Measurements from ENCODE around the gene RBP5.
A peak's percentile ranks its signal among the peaks of the same experiment; 100 is the strongest.

Gene RBP5

DNA sequence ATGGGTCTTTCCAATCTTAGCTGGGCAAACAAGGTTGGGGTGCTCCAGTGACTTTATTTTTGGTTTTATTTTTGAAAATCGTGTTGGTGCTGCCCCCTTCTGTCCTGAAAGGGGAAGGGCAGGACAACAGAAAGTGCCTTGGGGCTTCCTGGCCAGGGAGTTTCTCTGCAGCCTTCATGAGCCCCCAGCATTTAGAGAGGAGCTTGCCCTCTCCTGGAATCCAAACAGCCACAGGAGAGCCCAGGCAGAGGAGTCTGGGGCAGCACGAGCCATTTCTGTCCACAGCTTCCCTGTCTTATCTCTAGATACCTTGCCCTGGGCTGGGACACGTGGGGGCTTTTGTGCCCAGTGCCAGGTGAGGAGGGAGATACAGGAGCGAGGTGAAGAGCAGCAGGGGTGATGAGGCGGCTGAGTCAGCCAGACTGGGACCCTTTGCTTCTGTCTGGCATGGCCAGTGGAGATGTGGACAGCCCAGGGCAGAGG is 15.3 kb downstream of the RBP5 start:
- TF ChIP-seq, protein P1, sequence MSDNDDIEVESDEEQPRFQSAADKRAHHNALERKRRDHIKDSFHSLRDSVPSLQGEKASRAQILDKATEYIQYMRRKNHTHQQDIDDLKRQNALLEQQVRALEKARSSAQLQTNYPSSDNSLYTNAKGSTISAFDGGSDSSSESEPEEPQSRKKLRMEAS (IDR thresholded peaks at IDR 0.05; ENCODE audit: low read depth, low read length): no peak
- TF ChIP-seq MYC (IDR thresholded peaks at IDR 0.05; ENCODE audit: low read depth, low read length): no peak
- TF ChIP-seq, protein P2, sequence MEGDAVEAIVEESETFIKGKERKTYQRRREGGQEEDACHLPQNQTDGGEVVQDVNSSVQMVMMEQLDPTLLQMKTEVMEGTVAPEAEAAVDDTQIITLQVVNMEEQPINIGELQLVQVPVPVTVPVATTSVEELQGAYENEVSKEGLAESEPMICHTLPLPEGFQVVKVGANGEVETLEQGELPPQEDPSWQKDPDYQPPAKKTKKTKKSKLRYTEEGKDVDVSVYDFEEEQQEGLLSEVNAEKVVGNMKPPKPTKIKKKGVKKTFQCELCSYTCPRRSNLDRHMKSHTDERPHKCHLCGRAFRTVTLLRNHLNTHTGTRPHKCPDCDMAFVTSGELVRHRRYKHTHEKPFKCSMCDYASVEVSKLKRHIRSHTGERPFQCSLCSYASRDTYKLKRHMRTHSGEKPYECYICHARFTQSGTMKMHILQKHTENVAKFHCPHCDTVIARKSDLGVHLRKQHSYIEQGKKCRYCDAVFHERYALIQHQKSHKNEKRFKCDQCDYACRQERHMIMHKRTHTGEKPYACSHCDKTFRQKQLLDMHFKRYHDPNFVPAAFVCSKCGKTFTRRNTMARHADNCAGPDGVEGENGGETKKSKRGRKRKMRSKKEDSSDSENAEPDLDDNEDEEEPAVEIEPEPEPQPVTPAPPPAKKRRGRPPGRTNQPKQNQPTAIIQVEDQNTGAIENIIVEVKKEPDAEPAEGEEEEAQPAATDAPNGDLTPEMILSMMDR (IDR thresholded peaks at IDR 0.05; ENCODE audit: low read depth, low read length): peak; percentile 67
- peak; percentile 63 for DNase-seq (ENCODE audit: low read depth)
- H3K4me3 ChIP-seq (ENCODE audit: low read depth, low read length): no peak overlapping the region

DNA sequence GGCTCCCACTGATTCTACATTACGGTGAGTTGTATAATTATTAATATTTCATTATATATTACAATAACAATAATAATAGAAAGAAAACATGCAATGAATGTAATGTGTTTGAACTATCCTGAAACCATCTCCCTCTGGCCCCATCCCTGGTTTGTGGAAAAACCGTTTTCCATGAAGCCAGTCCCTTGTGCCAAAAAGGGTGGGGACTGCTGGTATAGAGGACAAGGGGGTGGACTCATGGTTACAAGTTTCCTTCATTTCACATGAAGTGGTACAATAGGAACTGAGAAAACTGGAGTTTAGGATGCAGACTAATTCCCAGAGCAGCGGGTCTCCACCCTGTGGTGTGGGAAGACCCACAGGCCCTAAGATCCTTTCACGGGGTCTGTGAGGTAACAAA is 16.6 kb downstream of the RBP5 start:
- DNase-seq (ENCODE audit: low read depth): no peak
- H3K4me3 ChIP-seq (ENCODE audit: low read depth, low read length): no peak overlapping the region
- TF ChIP-seq, protein P1 (IDR thresholded peaks at IDR 0.05; ENCODE audit: low read depth, low read length): no peak
- TF ChIP-seq, protein P2 (IDR thresholded peaks at IDR 0.05; ENCODE audit: low read depth, low read length): no peak
- TF ChIP-seq MYC (IDR thresholded peaks at IDR 0.05; ENCODE audit: low read depth, low read length) (no peak), POLR2A (IDR thresholded peaks at IDR 0.05; ENCODE audit: extremely low read depth, insufficient read length) (no peak)

DNA sequence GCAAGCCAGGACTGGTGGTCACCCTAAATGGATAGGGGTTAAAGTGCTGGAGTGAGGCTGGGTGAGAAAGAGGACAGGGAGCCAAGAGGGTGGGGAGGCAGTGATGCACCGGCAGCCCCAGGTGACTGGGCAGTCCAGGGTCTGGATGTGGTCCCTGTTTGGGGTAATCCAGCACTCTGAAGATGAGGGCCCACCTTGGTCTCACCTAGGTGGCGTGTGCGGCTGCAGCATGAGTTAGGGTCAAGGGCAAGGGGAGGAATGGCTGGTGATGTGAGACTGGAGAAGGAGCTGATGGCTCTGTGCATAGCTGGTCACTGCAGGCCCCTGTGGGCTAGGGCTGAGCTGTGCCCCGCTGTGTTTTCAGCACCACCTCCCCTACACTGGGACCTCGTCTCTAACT is 18.0 kb downstream of the RBP5 start:
- no peak for DNase-seq (ENCODE audit: low read depth)
- no peak overlapping the region for H3K4me3 ChIP-seq (ENCODE audit: low read depth, low read length)
- TF ChIP-seq, protein P2 (IDR thresholded peaks at IDR 0.05; ENCODE audit: low read depth, low read length): no peak
- TF ChIP-seq, protein P1 (IDR thresholded peaks at IDR 0.05; ENCODE audit: low read depth, low read length): no peak
- no peak for TF ChIP-seq MYC (IDR thresholded peaks at IDR 0.05; ENCODE audit: low read depth, low read length)
- no peak for TF ChIP-seq POLR2A (IDR thresholded peaks at IDR 0.05; ENCODE audit: extremely low read depth, insufficient read length)

DNA sequence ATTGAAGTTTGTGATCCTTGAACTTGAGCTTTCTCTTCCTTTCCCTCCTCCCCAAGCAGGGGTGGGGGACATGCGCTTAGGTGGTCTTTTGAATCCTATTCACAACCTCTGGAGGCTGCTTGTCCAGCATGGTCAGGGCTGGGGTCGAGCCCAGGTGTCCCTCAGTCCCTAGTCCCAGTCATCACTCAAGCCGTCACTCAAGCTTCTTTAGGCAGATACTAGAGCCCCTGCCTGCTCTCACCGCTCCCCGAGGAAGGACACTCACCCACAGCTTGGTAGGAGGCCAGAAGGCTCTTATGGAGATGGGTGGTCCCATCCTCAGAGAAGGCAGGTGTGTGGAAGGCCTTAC is 19.1 kb downstream of the RBP5 start:
- no peak for DNase-seq (ENCODE audit: low read depth)
- TF ChIP-seq MYC (IDR thresholded peaks at IDR 0.05; ENCODE audit: low read depth, low read length) (no peak), POLR2A (IDR thresholded peaks at IDR 0.05; ENCODE audit: extremely low read depth, insufficient read length) (no peak)
- TF ChIP-seq, protein P1 (IDR thresholded peaks at IDR 0.05; ENCODE audit: low read depth, low read length): no peak
- TF ChIP-seq, protein P2 (IDR thresholded peaks at IDR 0.05; ENCODE audit: low read depth, low read length): no peak
- H3K4me3 ChIP-seq (ENCODE audit: low read depth, low read length): peak overlapping the region; percentile 67

DNA sequence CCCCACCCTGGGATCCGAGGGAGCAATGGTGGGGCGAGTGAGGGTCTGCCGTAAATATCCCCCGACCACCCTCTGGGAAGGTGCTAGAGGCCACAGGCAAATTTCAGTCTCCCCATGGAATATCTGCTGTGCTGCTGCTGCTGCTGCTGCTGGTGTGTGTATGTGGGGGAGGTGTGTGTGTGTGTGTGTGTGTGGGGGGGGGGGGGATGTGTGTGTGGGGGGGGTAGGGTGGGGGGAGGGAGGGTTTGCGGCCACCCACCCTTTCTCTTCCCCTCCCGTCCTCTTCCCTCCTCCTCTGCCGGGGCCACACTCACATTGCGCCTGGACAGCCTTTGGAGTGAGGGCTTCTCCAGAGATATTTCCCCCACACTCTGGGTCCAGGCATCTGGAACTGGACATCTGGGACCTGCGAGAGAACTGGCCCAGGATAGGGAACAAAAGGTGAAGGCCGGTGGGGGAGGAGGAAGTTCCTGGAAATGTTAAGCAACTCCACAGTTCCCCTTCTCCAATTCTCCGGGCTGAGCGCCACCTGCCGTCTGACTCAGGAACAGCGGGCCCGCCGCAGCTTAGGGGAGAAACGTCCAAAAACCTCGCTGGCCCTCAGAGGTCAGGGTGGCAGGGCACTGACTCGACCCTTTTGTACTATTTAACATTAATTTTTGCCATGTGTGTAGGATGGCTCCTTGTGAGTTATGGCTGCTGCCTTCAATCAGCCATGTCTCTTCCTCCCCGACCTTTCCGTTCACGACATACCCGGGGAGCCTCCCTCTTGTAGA is 19.7 kb downstream of the RBP5 start, which contains the start of gene C1RL:
TSS of gene C1RL (minus strand) at position 419 of the 776 bp plus-strand sequence. CDS start at position 385, 34 bp downstream.
- DNase-seq (ENCODE audit: low read depth): peak; percentile 82
- 0 out of 2 replicates have a peak, but pooled peaks have one; percentile 23 for TF ChIP-seq MYC (IDR thresholded peaks at IDR 0.05; ENCODE audit: low read depth, low read length)
- TF ChIP-seq, protein P1 (IDR thresholded peaks at IDR 0.05; ENCODE audit: low read depth, low read length): no peak
- peak; percentile 10 for TF ChIP-seq POLR2A (IDR thresholded peaks at IDR 0.05; ENCODE audit: extremely low read depth, insufficient read length)
- TF ChIP-seq, protein P2 (IDR thresholded peaks at IDR 0.05; ENCODE audit: low read depth, low read length): peak; percentile 93
- H3K4me3 ChIP-seq (ENCODE audit: low read depth, low read length): peak within 1 kb of the TSS; percentile 67
